Measurements from ENCODE around the gene PTPRH. TPM values are rescaled to one million over a fixed set of nuclear protein-coding genes. Genes with fewer than 3 reads are reported as not detected.
A peak's percentile ranks its signal among the peaks of the same experiment; 100 is the strongest.
"Not testable (repeated sequence)": the region's sequence is repeated elsewhere in the genome, so short reads cannot be mapped to it uniquely, and the experiment has no call there.

Gene PTPRH
- total RNA-seq, 4 donors from 2014 or later, result 1.4 to 9.8 (median 5.5) TPM

DNA sequence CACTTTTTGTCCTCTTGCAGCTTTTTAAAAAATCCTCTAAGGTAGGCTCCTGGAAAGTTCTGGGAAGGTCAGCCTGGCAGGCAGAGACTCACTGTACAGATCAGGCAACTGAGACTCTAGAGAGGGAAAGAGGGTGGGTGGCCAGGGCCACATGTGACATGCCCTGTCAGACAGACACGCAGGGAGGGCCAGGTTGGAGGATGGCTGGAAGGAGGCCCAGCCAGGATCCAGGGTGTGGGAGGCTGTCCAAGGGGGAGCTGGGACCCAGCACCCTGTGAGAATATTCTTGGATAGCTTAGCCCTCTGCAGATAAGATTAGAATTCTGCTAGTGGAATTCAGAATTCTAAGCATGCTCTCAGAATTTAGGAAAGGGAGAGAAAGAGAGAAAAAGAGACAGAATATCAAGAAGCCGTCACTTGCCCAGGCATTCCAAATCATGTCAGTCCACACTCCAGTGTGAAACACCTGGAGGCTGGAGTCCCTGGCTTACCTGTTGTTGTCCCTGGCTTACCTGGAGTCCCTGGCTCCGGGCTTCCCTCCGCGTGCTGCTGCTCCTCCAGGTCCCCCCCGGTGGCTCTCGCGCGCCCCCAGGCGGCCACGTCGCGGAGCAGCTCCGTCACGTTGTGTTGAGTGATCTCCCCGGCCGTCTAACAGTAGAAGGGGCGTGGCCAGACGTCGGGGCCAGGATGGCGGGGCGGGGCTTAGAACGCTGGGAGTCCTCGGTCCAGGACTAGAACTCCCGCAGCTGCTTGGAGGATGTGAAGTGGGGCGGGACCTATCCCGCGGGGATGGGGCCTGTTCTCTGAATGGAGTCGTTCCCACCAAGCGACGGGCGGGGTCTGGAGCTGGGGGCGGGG is 48.9 kb downstream of the PTPRH start:
- DNase-seq (ENCODE audit: low spot score) (peak; percentile 75), ATAC-seq (ENCODE audit: low FRiP score) (peak; percentile 76)
- TF ChIP-seq, protein P1, sequence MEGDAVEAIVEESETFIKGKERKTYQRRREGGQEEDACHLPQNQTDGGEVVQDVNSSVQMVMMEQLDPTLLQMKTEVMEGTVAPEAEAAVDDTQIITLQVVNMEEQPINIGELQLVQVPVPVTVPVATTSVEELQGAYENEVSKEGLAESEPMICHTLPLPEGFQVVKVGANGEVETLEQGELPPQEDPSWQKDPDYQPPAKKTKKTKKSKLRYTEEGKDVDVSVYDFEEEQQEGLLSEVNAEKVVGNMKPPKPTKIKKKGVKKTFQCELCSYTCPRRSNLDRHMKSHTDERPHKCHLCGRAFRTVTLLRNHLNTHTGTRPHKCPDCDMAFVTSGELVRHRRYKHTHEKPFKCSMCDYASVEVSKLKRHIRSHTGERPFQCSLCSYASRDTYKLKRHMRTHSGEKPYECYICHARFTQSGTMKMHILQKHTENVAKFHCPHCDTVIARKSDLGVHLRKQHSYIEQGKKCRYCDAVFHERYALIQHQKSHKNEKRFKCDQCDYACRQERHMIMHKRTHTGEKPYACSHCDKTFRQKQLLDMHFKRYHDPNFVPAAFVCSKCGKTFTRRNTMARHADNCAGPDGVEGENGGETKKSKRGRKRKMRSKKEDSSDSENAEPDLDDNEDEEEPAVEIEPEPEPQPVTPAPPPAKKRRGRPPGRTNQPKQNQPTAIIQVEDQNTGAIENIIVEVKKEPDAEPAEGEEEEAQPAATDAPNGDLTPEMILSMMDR (IDR thresholded peaks at IDR 0.05), result peak in 1 of 3 donors; percentile 49

DNA sequence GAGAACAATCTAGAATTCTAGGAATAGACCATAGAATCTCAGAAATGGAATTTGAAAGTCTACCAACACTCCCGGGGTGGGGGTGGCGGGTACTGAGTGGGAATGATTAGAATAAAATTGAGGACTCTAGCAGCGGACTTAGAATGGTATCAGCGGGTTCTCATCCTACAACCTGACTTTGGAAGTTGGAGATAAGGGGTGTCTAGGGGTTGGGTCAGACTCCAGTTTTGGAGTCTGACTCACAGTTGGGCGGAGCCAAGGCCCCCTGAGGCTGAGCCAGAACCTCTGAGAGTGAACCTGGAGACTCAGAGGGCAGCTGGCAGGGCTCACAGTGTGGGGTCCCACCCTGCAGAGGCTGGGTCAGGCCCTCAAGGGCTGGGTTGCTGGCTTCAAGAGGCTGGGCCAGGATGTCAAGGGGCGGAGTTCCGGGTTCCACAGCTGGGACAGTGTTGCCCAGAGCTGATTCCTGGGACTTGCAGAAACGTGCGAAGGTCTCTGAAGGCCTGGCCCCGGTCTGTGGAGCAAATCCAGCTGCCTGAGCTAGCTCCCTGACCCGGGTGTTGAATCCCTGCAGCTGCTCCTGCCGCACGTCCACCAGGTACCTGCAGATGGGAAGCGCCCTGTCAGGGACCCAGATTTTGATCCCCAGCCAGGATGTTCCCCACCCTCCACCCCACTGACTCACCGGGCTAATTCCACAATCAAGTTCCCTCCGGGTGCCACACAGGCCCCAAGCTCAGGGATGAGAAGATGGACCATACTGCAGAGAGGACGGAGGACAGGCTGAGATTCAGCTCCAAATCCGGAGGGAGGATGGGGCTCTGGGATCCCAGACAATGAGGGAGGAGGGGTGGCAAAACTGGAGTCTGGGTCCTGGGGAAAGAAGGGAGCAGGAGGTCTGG is 50.2 kb downstream of the PTPRH start:
- ATAC-seq (ENCODE audit: low FRiP score), result peak; percentile 91
- no peak for DNase-seq (ENCODE audit: low spot score)
- TF ChIP-seq, protein P1 (IDR thresholded peaks at IDR 0.05), result no peak

- DNase-seq (ENCODE audit: low spot score) (no peak), ATAC-seq (ENCODE audit: low FRiP score) (no peak)
- TF ChIP-seq, protein P1 (IDR thresholded peaks at IDR 0.05), result no peak
Measured at GRCh38 chr19:55158423-55158822, 50.9 kb downstream of the PTPRH start.

DNA sequence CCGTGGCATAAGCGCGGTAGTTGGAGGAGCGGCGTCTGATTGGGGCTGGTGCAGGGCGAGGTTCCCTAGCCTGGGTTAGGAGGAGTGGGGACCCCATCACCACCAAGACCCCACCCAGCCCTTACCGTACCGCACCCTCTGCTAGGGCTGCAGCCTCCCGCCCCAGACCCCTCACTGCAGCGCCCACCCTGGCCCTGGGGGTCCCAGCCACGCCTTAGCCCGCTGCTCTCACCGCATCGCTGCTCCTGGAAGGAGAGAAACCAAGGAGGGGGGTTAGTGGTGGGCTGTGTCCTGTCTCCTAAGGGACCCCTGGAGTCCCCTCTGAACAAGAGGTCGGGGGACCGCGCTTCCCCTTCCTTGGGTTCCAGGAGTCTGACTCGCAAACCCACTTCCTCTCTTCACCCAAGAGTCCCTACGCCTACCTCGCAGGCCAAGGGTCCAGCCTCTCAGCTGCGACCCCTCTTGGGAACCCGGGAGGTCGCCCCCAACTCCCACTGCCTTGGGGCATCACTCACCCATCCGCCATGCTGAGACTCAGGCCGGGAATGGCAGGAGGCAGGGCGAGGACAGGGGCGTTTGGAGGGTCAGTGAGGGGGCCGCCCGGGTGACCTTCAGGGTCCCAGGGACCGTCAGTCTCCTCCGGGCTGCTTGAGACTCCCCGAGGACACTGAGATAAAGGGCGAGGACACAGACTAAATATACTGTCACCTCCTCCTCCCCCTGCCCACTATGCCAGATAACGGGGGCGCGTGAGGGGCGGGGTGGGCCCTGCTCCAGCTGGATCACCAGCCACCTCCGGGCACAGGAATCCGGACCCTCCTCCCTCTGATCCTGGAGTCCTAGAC is 52.0 kb downstream of the PTPRH start, which contains the start of gene TNNI3:
Gene TNNI3, minus strand, starts transcription at position 669 of the 845 bp plus-strand sequence. Its CDS starts 143 bp downstream, at position 526.
- DNase-seq (ENCODE audit: low spot score) (no peak), ATAC-seq (ENCODE audit: low FRiP score) (no peak)
- TF ChIP-seq, protein P1 (IDR thresholded peaks at IDR 0.05), result no peak

DNA sequence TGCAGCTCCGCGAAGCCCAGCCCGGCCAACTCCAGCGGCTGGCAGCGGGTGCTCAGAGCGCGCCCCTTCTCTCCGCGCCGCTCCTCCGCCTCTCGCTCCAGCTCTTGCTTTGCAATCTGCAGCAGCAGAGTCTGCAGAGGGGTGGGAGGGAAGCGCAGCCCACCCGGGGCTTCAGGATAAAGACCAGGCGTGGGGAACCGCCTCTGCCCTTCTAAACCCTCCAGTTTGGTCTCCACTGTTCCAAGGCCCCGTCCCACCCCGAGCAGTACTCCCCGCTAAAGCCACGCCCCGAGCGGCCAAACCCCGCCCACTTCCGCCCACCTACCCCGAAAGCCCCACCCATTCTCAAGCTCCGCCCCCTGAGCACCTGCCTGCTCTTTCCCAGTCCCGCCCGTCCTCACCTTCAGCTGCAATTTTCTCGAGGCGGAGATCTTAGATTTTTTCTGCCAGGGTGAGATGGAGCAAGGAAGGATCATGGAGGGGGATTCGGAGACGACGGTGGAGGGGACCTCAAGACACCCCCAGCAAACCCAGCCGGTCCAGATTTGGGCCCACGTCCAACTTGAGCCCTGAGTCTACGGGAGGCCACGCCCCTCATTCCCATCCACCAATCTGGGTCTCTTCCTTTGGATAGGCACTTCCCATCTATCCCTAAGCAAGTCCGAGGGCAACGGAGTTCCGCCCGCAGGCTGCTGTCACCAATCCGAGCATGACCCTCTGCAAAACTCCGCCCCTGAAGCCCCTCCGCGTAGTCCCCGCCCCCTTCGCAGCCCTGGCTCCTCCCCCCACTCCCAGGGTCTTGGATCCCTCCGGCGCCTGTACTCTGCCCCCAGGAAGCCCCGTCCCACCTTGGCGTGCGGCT is 52.9 kb downstream of the PTPRH start:
- TF ChIP-seq, protein P1 (IDR thresholded peaks at IDR 0.05), result no peak
- DNase-seq (ENCODE audit: low spot score) (no peak), ATAC-seq (ENCODE audit: low FRiP score) (no peak)

DNA sequence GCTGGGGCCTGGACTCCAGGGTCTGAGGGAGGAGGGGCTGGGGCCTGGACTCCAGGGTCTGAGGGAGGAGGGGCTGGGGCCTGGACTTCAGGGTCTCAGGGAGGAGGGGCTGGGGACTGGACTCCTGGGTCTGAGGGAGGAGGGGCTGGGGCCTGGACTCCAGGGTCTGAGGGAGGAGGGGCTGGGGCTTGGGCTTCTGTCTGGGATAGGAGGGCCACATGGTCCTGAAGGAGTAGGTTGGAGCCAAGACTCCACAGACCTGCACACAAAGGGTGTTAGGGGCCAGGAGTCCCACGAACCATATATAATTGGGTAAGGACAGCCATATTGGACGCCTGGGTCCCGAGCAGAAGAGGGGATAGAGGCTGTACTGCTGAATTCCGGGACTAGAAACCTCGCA is 53.5 kb downstream of the PTPRH start:
- ATAC-seq (ENCODE audit: low FRiP score); DNase-seq (ENCODE audit: low spot score): not testable (repeated sequence)
